Stimulated activated naive CD4-positive, alpha-beta T cell treated with Interleukin-2 at 50 U/mL for 16 hours (primary cell): ENCODE data around the gene BAX.
A peak's percentile ranks its signal among the peaks of the same experiment; 100 is the strongest.

Source experiments
- DNase-seq: peaks from one replicate; lab custom pipeline; 2025; lab: John Stamatoyannopoulos, UW

Gene BAX

GRCh38 chr19:48985711-48986110 is 31.0 kb downstream of the BAX start:
- DNase-seq, result no peak

- DNase-seq, result no peak
Measured at GRCh38 chr19:48986211-48986610, 31.5 kb downstream of the BAX start.

- DNase-seq, result no peak
Measured at GRCh38 chr19:48987323-48987722, 32.6 kb downstream of the BAX start.

GRCh38 chr19:48988286-48988685 is 33.6 kb downstream of the BAX start:
- DNase-seq, result no peak

- DNase-seq, result no peak
Measured at GRCh38 chr19:48988860-48989259, 34.2 kb downstream of the BAX start.

GRCh38 chr19:48989701-48990291 is 35.1 kb downstream of the BAX start:
- no peak for DNase-seq

GRCh38 chr19:48990400-48990799 is 35.7 kb downstream of the BAX start:
- DNase-seq, result no peak

- no peak for DNase-seq
Measured at GRCh38 chr19:48991011-48991609, 36.4 kb downstream of the BAX start.

- no peak for DNase-seq
Measured at GRCh38 chr19:48991873-48992580, 37.4 kb downstream of the BAX start.

- DNase-seq, result no peak
Measured at GRCh38 chr19:48992581-48993174, 38.0 kb downstream of the BAX start.

GRCh38 chr19:48993175-48994034 is 38.7 kb downstream of the BAX start, which contains the start of the genes GYS1 and RUVBL2:
Gene GYS1 (minus strand): TSS chr19:48993309. CDS start chr19:48993112, 197 bp downstream.
Gene RUVBL2 (plus strand): TSS chr19:48993887. CDS start chr19:48993912, 25 bp downstream.
- DNase-seq, result peak; percentile 99

GRCh38 chr19:48994035-48994386 is 39.3 kb downstream of the BAX start:
- DNase-seq, result no peak

GRCh38 chr19:48997972-48998371 is 43.3 kb downstream of the BAX start:
- peak; percentile 29 for DNase-seq

GRCh38 chr19:48999481-49000325 is 45.0 kb downstream of the BAX start:
- peak; percentile 58 for DNase-seq

GRCh38 chr19:49004133-49004532 is 49.5 kb downstream of the BAX start:
- DNase-seq, result no peak

GRCh38 chr19:49004964-49005614 is 50.4 kb downstream of the BAX start:
- DNase-seq, result no peak

- DNase-seq, result no peak
Measured at GRCh38 chr19:49006905-49007304, 52.2 kb downstream of the BAX start.

- DNase-seq, result no peak
Measured at GRCh38 chr19:49009828-49010227, 55.2 kb downstream of the BAX start.

- no peak for DNase-seq
Measured at GRCh38 chr19:49010453-49010852, 55.8 kb downstream of the BAX start.

- no peak for DNase-seq
Measured at GRCh38 chr19:49011194-49011593, 56.5 kb downstream of the BAX start.
